ENCODE measurements around the gene ZNF28. TPM values are rescaled to one million over a fixed set of nuclear protein-coding genes. Genes with fewer than 3 reads are reported as not detected.
"Not testable (repeated sequence)": the region's sequence is repeated elsewhere in the genome, so short reads cannot be mapped to it uniquely, and the experiment has no call there.

ZNF28 gene
- total RNA-seq, 1 donor = 18.6 TPM

DNA sequence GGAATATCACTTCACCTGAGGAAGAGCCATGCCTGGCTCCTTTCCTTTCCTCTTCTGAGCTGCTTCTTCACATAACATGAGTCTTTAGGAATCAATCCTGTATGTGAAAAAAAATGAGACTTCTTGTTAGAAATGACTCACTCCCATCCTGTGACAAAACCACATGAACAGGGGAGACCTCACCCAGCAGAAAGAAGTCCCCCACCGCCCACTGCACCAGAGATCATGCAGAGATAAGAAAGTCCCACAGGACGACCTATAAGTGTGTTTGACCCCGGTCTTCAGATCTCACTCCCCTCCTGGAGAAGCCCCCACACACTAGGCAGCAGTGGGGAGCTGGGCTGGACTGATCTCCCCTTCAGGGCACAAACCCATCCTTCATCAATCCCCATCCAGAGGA lies 42.6 kb downstream of the ZNF28 start:
- TF ChIP-seq, protein P1, sequence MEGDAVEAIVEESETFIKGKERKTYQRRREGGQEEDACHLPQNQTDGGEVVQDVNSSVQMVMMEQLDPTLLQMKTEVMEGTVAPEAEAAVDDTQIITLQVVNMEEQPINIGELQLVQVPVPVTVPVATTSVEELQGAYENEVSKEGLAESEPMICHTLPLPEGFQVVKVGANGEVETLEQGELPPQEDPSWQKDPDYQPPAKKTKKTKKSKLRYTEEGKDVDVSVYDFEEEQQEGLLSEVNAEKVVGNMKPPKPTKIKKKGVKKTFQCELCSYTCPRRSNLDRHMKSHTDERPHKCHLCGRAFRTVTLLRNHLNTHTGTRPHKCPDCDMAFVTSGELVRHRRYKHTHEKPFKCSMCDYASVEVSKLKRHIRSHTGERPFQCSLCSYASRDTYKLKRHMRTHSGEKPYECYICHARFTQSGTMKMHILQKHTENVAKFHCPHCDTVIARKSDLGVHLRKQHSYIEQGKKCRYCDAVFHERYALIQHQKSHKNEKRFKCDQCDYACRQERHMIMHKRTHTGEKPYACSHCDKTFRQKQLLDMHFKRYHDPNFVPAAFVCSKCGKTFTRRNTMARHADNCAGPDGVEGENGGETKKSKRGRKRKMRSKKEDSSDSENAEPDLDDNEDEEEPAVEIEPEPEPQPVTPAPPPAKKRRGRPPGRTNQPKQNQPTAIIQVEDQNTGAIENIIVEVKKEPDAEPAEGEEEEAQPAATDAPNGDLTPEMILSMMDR (IDR thresholded peaks at IDR 0.05; ENCODE audit: insufficient read depth, low read depth, low read length) = no peak
- DNase-seq (ENCODE audit: low read depth) = no peak

DNA sequence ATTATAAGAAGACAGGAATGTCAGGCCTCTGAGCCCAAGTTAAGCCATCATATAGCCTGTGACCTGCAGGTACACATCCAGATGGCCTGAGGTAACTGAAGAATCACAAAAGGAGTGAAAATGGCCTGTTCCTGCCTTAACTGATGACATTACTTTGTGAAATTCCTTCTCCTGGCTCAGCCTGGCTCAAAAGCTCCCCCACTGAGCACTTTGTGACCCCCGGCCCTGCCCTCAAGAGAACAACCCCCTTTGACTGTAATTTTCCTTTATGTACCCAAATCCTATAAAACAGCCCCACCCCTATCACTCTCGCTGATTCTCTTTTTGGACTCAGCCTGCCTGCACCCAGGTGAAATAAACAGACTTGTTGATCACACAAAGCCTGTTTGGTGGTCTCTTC lies 65.0 kb downstream of the ZNF28 start:
- H3K4me3 ChIP-seq (ENCODE audit: low read depth, low read length); DNase-seq (ENCODE audit: low read depth): not testable (repeated sequence)

More for the DNA sequence above, 42.6 kb downstream of the ZNF28 start:
- no peak overlapping the region for H3K4me3 ChIP-seq (ENCODE audit: low read depth, low read length)

DNA sequence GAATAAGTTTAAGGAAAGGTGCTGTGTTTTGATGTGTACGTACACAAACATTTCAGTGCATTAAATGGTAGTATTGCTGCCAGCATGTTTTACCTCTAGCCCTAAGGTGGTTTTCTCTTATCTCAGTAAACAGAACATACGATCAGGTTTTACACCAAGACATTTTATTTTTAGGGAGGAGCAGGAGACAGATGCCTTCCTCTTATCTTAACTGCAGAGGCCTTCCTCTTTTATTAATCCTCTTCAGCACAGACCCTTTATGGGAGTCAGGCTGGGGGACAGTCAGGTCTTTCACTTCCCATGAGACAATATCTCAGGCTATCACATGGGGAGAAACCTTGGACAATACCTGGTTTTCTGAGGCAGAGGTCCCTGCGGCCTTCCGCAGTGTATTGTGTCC lies 71.7 kb downstream of the ZNF28 start:
- TF ChIP-seq, protein P1 (IDR thresholded peaks at IDR 0.05; ENCODE audit: insufficient read depth, low read depth, low read length) = no peak
- no peak for DNase-seq (ENCODE audit: low read depth)
- no peak overlapping the region for H3K4me3 ChIP-seq (ENCODE audit: low read depth, low read length)

DNA sequence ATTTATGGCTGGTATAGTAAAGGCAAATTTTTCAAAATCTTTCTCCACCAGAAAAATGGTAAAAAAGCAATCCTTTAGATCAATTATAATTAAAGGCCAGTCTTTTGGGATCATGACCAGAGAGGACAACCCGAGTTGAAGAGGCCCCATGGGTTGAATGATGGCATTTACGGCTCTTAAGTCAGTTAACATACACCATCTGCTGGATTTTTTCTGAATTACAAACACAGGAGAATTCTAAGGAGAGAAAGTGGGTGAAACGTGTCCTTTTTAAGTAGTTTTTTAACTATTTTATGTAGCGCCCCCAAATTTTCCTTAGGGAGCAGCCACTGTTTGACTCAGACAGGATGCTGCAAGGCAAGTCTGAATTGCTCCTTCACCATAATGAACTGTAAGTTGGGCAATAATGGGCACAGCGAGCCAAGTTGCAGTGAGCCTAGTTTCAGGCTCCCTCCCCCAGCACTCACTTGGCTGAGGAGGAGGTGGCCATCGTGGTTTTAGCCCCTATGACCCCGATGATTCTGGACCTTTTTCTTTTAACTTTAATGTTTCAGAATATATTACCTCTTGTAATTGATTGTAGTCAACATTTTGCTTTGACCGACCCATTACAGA lies 73.0 kb downstream of the ZNF28 start:
- H3K4me3 ChIP-seq (ENCODE audit: low read depth, low read length) = no peak overlapping the region
- TF ChIP-seq, protein P1 (IDR thresholded peaks at IDR 0.05; ENCODE audit: insufficient read depth, low read depth, low read length) = peak; percentile 50
- peak; percentile 69 for DNase-seq (ENCODE audit: low read depth)

Other genes starting within 250 kb of the ZNF28 start
- 39.3 and 47.1 TPM in 2 replicates for gene ZNF83, start 183.3 kb downstream of the ZNF28 start, total RNA-seq
- 10.0 and 13.4 TPM in 2 replicates for gene ZNF611, start 86.6 kb downstream of the ZNF28 start, total RNA-seq
- 2.3 and 5.6 TPM in 2 replicates for gene ZNF600, start 34.8 kb downstream of the ZNF28 start, total RNA-seq
- 12.6 and 16.8 TPM in 2 replicates for gene ZNF468, start 36.0 kb upstream of the ZNF28 start, total RNA-seq
- 6.4 and 18.6 TPM in 2 replicates for gene ZNF320, start 76.0 kb upstream of the ZNF28 start, total RNA-seq
- 1.9 and 4.7 TPM in 2 replicates for gene ZNF888, start 101.8 kb upstream of the ZNF28 start, total RNA-seq
- 4.5 and 11.7 TPM in 2 replicates for gene ZNF816, start 141.2 kb upstream of the ZNF28 start, total RNA-seq
- not detected in 2 replicates for gene ERVV-1, start 192.3 kb upstream of the ZNF28 start, total RNA-seq
- not detected in 2 replicates for gene ERVV-2, start 223.1 kb upstream of the ZNF28 start, total RNA-seq

Data from fibroblast of villous mesenchyme (primary cell).